OCI-LY7 (cell line): ENCODE measurements around the gene RFC3.

ENCODE experiments used
- CTCF ChIP-seq: fragments of 200-600 bp; sonication (generic); conservative IDR thresholded peaks from 2 replicates; pipeline ENCODE4 v1.5.1; 2014; ENCODE audit warnings: mild to moderate bottlenecking, antibody characterized with exemption, low read length, moderate library complexity, mixed read lengths
- EZH2phosphoT487 ChIP-seq: fragments of 200-600 bp; sonication (generic); IDR thresholded peaks from 2 replicates; pipeline ENCODE4 v1.6.1; 2018; ENCODE audit warnings: low read depth, borderline replicate concordance, mild to moderate bottlenecking, mixed run types, antibody characterized with exemption, low read length, moderate library complexity, mixed read lengths

GRCh38 chr13:33872005-33872351 lies 54.0 kb downstream of the RFC3 start:
- TF ChIP-seq CTCF (no peak), EZH2phosphoT487 (no peak)
